Testis (tissue), 2 donors: ENCODE results near the gene ARHGAP9.

Experiments
- POLR2A ChIP-seq: fragments of 450-650 bp; IDR thresholded peaks from one replicate; pipeline ENCODE4 v1.6.1; 2017; ENCODE audit warnings: antibody characterized with exemption, mild to moderate bottlenecking, moderate library complexity
- TF ChIP-seq, protein P1 (sequence below), 3 experiments: fragments of 450-650 bp in 2 of 3; fragments of 200-600 bp in 1 of 3; sonication (generic) in 1 of 3; IDR thresholded peaks; one replicate each; pipeline ENCODE4 v1.5.1; 2016 to 2019; ENCODE audit warnings: antibody characterized with exemption in 3 of 3, mild to moderate bottlenecking in 2 of 3, moderate library complexity in 1 of 3

DNA sequence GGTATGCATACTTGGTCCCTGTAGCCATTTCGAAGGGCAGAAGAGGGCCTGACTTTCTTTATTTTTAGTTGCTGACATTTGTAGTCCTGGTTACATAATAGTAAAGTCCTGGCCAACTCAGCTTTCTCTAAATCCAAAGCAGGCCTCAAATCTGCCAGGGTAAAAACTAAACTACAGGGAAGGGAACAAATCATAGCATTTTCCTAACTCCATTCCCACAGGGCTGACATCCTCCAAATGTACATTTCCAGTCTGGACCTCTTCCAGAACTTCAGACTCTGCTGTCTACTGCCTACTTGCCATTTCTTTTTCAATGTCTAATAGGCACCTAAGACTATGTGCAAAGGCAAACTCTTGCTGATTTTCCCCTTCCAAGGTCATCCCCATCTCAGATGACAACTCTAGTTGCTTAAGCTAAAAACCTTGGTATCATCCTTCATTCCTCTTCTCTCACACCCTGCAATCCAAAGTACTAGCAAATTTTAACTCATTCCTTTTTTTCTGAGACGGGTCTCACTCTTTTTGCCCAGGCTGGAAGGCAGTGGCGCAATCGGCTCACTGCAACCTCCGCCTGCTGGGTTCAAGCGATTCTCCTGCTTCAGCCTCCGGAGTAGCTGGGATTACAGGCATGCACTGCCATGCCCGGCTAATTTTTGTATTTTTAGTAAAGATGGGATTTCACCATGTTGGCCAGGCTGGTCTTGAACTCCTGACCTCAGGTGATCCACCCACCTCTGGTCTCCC is 38.7 kb upstream of the ARHGAP9 start:
- TF ChIP-seq, protein P1, sequence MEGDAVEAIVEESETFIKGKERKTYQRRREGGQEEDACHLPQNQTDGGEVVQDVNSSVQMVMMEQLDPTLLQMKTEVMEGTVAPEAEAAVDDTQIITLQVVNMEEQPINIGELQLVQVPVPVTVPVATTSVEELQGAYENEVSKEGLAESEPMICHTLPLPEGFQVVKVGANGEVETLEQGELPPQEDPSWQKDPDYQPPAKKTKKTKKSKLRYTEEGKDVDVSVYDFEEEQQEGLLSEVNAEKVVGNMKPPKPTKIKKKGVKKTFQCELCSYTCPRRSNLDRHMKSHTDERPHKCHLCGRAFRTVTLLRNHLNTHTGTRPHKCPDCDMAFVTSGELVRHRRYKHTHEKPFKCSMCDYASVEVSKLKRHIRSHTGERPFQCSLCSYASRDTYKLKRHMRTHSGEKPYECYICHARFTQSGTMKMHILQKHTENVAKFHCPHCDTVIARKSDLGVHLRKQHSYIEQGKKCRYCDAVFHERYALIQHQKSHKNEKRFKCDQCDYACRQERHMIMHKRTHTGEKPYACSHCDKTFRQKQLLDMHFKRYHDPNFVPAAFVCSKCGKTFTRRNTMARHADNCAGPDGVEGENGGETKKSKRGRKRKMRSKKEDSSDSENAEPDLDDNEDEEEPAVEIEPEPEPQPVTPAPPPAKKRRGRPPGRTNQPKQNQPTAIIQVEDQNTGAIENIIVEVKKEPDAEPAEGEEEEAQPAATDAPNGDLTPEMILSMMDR (IDR thresholded peaks at IDR 0.05), result no peak
- no peak for TF ChIP-seq POLR2A
